Left cardiac atrium (tissue), 4 donors: ENCODE measurements around the gene KCNAB3. TPM values are rescaled to one million over a fixed set of nuclear protein-coding genes. Genes with fewer than 3 reads are reported as not detected.

ENCODE experiments used
- ATAC-seq, 2 donors: fragments of 200-7000 bp; cut with Tn5 transposase; one replicate each; pipeline ENCODE4 v1.9.1; 2020; ENCODE audit warnings: mild to moderate bottlenecking in 2 of 2, moderate library complexity in 2 of 2
- DNase-seq: peaks from one replicate; pipeline ENCODE4 v3.0.0-alpha.2; 2020
- intact Hi-C, 2 donors: fragments of 100-400 bp; cut with DNase I; formaldehyde crosslinking; loops; one replicate each; pipeline versions ENCODE4 v1.14.1 to v1.15.1; 2022 to 2023
- total RNA-seq, 2 donors: library from RNA; stranded (reverse); fragmentation: NEBNext Ultra II Directional; extraction: Animal tissue kit (Norgen Biotek cat#: 25700); gene quantifications; one replicate each; pipeline ENCODE4 v1.2.1, GENCODE V29; 2021
- donor health status: DM: no; HTN: yes; CAD: no.
- donor health status: DM: no; HTN: yes; CAD: no; lungs with severe emphysema.
- donor health status: DM: yes; HTN: yes; CAD: no.
- donor health status: Dilated cardiomyopathy.

Gene KCNAB3
- total RNA-seq, 2 donors from 2014 or later: 0.71 to 0.97 TPM

DNA sequence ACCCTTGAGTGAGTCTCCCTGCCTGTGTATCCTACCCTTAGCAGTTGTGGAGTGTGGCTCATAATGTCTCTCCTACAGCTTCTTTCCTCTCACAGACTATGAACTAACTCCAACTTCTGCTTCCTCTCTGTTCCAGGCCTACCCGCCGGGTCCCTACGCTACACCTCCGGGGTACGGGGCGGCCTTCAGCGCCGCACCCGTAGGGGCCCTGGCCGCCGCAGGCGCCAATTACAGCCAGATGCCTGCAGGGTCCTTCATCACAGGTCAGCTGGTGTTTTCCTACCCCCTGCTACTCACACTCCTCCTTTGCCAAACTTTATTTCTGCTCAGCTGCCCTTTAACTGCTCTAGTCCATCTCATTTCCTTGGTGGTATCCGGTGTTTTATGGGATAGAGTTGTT, 18.9 kb downstream of the KCNAB3 start:
- intact Hi-C loops: loop anchor here (5.0 kb wide), 2 partner anchors 77 to 132 kb away; no protein-coding TSS in a partner anchor
- DNase-seq: no peak

DNA sequence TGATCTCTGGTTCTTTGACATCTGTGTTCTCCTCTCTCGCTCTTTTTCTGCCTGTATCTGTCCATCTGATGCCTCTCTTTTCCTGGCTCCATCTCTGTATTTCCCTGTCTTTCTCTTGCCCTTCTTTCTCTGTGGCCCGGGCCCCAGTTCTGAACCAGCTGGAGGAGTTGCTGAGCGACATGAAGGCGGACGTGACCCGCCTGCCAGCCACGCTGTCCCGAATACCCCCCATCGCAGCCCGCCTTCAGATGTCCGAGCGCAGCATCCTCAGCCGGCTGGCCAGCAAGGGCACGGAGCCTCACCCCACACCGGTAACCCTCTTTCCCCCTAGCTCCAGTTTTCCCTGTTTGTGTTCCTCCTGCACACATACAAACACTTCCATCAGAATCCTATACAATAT, 19.4 kb downstream of the KCNAB3 start:
- intact Hi-C loops: loop anchor here (5.0 kb wide), 2 partner anchors 77 to 132 kb away; no protein-coding TSS in a partner anchor
- ATAC-seq (no peak), DNase-seq (no peak)

More for the DNA sequence above, 18.9 kb downstream of the KCNAB3 start:
- ATAC-seq: no peak

DNA sequence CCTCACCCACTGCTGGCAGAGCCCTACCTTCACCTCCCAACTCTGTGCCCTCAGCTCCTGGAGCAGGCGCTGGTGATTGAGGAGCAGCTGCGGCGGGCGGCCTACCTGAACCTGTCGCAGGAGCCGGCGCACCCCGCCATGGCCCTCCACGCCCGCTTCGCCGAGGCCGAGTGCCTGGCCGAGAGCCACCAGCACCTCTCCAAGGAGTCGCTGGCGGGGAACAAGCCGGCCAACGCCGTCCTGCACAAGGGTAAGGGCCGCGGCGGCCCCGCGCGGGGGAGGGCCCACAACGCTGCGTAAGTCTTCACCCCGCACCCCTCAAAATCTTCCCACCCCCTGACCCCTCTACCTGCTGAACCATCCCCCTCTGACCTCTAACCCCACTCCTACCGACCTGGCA, 20.6 kb downstream of the KCNAB3 start:
- intact Hi-C loops: no loop called here
- no peak for ATAC-seq
- no peak for DNase-seq

DNA sequence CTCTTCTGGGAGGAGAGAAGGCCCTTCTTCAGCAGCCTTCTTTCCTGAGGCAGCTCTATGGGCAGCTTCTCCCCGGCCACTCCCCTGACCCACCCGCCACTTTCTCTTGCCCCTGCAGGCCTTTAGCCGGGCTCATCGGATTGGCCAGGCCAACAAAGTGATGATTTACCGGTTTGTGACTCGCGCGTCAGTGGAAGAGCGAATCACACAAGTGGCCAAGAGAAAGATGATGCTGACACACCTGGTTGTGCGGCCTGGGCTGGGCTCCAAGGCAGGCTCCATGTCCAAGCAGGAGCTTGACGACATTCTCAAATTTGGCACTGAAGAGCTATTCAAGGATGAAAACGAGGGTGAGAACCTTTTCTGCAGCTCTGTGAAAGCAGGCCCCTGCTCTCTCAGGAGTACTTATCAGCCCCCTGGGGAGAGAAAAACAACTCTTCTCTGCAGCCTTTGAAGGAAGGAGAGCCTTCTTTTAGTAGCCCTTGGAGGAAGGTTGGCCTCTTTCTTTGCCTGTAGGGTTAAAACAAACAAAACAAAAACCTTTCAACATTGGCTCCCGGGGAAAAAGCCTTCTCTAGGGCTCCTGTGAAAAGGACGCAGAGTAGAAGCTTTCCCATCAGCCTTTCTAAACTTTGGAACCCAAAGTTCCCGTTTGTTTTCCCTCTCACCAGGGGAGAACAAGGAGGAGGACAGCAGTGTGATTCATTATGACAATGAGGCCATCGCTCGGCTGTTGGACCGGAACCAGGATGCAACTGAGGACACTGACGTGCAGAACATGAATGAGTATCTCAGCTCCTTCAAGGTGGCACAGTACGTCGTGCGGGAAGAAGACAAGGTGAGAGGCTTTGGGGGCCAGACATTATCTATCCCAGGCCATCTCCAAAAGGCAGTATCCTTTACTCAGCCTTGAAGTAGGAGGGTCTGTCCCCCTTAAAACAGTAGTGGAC, 26.2 kb downstream of the KCNAB3 start:
- DNase-seq (no peak), ATAC-seq (no peak)
- intact Hi-C loops: no loop called here

DNA sequence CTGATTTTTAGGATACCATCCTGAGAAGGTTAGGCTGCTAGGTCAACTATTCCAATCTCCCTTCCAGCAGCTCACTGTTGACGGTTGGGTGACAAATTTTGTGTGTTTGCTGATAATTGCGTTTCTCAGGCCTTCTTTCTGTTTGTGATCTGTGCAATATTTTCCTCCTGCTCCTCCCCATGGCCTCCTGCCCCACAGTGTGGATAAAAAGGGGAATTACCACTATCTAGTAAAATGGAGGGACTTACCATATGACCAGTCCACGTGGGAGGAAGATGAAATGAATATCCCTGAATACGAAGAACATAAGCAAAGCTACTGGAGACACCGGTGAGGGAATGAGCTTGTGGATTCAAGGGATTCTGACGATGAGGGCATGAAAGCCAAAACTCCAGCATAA, 31.9 kb downstream of the KCNAB3 start:
- intact Hi-C loops: loop anchor here in 1 of 2 donors (2.0 kb wide), 2 partner anchors 35 to 75 kb away; no protein-coding TSS in a partner anchor
- ATAC-seq: peak; percentile 77 to 86

DNA sequence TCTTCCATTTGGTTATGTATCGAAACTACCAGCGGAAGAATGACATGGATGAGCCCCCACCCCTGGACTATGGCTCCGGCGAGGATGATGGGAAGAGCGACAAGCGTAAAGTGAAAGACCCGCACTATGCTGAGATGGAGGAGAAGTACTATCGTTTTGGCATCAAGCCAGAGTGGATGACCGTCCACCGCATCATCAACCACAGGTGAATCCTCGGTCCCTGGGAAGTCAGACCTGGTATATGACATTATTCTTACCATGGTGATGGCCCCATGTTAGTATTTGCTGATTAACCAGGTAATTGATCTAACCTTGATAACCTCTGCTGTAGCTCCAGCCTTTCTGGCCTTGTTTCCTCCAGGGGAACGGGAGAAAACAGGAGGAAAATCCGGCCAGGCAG, 32.6 kb downstream of the KCNAB3 start:
- ATAC-seq (no peak), DNase-seq (no peak)
- intact Hi-C loops: loop anchor here in 1 of 2 donors (2.0 kb wide), 2 partner anchors 34 to 74 kb away; no protein-coding TSS in a partner anchor

More for the DNA sequence above, 31.9 kb downstream of the KCNAB3 start:
- no peak for DNase-seq

DNA sequence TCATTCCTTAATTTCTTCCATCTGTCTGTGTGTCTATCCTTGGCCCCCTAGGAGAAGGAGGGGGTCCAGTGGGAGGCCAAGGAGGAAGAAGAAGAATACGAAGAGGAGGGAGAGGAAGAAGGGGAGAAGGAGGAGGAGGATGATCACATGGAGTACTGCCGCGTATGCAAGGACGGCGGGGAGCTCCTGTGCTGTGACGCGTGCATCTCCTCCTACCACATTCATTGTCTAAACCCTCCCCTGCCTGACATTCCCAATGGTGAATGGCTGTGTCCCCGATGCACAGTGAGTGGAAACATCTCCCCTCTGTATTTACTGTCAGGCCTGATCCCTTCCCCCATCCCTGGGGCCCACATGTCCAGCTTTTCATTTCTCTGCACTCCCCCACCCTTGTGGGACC, 34.8 kb downstream of the KCNAB3 start:
- no peak for ATAC-seq
- intact Hi-C loops: no loop called here
- no peak for DNase-seq

DNA sequence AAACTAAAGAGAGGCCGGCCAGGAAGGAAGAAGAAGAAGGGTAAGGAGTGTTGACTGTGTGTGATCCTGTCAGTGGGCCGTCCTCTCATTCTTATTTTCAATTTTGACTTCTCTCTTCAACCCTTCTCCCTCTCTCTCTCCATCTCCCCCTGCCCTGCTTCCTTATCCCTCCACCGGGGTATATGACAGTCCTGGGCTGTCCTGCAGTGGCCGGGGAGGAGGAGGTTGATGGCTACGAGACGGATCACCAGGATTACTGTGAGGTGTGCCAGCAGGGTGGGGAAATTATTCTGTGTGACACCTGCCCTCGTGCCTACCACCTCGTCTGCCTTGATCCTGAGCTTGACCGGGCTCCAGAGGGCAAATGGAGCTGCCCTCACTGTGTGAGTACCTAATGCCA, 35.4 kb downstream of the KCNAB3 start:
- ATAC-seq: no peak
- no peak for DNase-seq
- intact Hi-C loops: no loop called here

DNA sequence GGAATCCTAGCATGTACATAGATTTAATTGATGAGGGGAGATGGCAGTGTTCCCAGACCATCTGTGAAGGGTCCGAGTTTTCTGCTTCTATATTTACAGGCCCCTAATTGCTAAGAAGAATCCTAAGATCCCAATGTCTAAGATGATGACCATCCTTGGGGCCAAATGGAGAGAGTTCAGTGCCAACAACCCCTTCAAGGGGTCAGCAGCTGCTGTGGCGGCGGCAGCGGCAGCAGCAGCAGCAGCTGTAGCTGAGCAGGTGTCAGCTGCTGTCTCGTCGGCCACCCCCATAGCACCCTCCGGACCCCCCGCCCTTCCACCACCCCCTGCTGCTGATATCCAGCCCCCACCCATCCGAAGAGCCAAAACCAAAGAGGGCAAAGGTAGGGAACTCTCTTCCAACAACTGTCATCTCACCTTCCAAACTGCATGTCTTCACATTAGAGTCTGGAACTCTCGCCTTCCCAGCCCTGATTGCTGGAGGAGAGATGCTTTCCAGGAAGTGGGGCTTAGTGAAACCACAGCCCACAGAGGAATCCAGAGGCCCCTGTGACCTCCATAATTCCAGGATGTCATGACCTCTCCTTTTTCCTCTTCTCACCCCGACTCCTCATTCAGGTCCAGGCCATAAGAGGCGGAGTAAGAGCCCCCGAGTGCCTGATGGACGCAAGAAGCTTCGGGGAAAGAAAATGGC, 36.3 kb downstream of the KCNAB3 start:
- ATAC-seq: no peak
- intact Hi-C loops: no loop called here
- no peak for DNase-seq

DNA sequence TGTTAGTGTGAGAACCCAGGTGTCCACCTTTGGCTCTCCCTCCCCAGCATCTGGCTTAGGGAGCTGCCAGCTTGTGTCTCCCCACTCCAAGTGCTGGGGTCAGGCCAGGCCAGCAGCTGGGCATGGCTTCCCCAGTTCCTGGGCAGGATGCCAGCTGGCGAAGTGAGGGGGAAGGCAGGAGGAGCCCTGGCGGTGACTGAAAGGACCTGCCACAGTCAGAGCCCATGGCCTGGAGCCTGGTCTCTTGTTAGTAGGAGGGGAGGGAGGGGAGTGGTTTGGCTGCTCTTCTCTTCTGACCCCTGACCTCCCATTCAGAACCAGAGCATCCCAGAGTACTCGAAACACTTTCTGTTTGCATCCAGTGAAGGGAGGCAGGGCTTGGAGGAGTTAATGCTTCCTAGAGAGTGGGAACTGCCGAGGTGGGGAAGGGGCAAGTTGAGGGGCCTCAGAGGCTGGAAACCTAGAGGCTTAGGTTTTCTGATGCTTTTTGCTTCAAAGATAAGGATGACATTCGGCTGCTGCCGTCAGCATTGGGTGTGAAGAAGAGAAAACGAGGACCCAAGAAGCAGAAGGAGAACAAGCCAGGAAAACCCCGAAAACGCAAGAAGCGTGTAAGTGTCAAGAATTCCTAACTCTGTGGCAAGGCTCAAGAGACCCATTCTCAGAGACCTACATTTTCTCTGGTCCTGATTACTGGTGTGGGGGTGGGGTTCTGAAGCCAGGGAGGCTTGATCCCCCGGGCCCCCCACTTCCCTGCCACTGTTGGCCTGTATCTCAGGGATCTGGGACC, 40.3 kb downstream of the KCNAB3 start:
- DNase-seq (peak; percentile 97), ATAC-seq (peak; percentile 81 to 83)
- intact Hi-C loops: loop anchor here in 1 of 2 donors (10.0 kb wide), 1 partner anchor 145 kb away; no protein-coding TSS in a partner anchor

DNA sequence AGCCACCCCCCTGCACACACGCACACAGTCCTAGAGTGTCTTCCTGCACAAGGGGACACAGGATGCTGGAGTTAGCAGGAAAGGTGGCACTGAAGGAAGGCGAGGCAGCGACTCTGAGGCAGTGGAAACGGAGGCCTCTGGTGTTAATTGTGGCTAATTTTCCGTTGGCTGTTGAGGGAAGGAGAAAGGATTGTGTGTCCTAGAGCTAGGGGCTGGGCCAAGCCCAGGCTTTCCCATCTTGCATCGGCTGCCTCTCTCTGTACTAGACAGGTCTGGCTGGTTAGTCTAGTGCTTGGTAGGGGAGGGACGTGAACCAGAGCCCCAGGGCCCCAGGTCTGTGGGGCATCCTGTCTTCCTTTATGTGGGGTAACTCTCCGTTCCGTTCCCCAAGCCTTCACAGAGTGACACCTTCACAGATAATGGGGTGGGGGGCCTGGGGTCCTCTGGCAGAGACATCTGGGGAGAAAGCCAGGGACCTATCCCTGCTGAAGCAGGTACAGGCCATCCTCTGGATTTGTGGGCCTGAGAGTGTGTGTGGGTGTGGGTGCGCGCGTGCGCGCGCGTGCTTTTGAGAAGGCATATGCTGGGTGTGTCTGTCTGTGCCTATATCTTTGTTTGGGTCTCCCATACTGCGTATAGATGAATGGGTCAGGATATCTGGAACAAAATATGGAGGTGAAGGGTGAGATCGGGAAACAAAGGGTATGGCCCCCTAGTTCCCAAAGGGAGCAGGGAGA, 41.3 kb downstream of the KCNAB3 start, which contains the start of gene CHD3:
TSS of gene CHD3 (plus strand) at position 606 of the 737 bp plus-strand sequence. CDS start 212 bp downstream, outside the sequence.
- intact Hi-C loops: loop anchor here in 1 of 2 donors (10.0 kb wide), 1 partner anchor 144 kb away; no protein-coding TSS in a partner anchor
- no peak for DNase-seq
- ATAC-seq: peak; percentile 3 to 5

DNA sequence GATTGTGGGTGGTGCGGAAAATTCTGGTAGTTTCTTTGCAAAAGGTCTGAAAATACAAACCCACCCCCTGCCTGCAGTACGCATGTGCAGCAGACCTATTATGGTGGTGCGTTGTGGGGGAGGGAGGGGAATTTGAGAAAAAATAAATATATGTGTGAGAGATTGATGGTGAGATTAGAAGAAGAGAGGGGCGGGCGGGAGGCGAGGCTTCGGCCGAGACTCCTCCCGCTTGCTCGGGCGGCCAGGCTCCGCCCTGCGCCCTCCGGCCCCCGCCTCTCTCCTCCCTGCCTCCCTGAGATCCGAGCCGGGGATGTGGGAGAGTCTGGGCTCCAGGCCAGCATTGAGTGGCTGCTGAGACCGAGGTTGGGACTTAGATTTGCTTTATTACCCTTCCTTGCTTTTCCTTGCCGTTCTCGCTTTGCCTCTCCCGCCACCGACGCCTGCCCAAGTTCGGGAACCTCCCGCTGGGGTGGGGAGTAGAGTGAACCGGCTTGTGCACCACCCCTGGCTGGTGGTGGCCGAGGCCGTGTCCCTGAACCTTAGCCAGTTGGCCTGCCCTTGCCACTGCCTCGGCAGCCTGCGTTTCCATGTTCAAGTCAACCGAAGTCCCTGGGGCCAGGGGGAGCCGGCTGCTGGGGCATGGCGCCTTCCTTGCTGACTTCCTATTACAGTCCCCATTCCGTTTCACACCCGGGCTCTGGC, 42.0 kb downstream of the KCNAB3 start:
- ATAC-seq (peak; percentile 74 to 90), DNase-seq (peak; percentile 94)
- intact Hi-C loops: loop anchor here in 1 of 2 donors (10.0 kb wide), 1 partner anchor 143 kb away; no protein-coding TSS in a partner anchor

DNA sequence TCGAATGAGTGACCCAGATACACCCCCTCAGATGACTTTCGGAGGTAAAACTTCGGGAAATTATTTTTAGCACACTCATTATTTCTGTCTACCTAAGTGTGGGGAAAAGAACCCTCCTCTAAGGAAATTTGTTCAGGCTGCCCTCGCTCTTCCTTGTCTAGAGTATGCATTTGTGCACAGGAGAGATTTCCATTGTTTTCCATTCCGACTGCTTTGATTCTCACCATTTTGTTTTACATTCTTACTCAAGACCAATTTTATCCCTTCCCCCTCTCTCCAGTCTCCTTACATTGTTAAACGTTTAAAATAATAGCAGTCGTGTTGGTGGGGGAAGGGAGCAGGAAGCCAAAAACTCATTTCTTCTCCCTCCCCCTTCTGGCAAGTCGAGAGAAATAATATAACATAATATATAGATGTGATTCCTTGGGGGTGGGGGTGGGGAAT, 42.6 kb downstream of the KCNAB3 start:
- intact Hi-C loops: loop anchor here in 1 of 2 donors (10.0 kb wide), 1 partner anchor 142 kb away; no protein-coding TSS in a partner anchor
- DNase-seq (no peak), ATAC-seq (no peak)

DNA sequence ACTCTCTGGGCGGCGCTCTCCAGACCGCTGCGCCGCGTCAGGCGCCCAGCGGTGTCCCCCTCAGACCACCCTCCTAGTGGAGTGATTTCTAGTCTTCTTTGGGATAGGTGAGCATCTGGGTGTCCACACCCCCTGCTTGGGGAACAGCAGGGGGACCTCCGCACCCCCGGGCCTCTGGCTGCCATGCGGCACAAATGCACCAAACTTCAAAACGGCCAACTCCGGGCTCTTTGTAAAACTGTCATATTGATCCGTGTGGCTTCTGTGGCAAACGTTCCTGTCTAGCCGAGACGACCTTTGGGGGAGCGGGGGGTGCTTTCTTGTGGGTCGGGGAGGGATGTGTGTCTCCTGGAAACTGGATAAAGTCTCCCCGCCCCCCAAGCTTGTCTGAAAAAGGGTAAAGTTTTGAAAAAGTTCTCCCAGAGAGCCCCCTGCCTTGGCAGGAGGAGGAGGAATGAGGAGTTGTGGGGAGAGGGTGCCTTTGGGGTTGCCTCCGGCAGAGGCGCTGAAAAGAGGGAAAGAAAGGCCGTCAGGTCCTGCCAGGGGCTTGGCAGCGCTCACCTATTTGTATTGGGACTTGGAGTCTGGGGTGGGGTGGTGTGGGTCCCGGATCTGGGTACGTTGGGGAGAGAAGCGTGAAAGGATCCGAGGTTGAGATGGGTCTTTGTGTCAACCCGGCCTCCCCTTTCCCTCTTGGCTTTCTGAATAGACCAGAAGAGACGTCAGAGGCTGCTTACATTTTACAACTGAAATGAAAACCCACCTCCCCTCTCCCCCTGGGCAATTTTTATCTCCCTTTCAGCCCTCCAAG, 43.2 kb downstream of the KCNAB3 start:
- DNase-seq (no peak), ATAC-seq (no peak)
- intact Hi-C loops: loop anchor here in 1 of 2 donors (10.0 kb wide), 1 partner anchor 142 kb away; no protein-coding TSS in a partner anchor

DNA sequence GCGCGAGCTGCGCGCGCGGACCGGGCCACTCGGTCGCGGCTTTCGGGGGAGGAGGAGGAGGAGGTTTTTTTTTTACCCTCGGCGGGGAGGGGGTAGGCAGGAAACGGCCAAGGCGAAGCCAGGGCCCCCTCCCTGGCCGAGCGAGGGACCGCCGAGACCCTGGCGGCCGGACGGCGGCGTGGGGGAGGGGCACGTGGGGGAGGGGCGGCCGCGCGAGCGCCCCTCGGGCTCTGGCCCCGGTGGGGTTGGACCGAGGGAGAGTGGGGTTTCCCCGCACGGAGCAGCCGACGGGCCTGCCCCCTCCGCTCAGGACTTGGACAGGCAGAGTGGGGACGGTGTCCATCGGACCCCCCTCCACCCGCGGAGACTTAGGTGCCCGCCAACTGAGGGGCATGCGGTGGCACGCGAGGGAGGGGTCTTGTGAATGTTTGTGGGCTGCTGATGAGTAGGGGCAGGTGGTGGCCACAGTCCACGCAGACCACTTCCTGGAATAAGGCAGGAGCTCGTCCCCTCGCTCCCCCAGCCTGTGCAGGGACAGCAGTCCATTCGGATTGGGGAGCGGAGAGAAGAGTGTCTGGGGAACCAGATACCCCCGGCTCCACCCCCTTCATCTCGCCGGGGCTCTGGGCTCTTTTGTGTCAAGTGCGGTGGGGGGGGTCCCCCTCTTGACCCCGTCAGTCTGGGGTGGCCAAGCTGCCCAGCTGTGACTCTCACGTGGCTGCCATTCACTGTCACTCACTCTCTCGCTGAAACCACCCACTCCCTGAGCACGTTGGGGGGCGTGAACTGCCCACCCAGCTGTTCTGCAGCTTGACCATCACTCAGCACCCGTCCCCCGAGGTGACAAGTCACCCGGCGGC, 44.1 kb downstream of the KCNAB3 start:
- intact Hi-C loops: loop anchor here in 1 of 2 donors (10.0 kb wide), 1 partner anchor 141 kb away; no protein-coding TSS in a partner anchor
- DNase-seq (peak; percentile 43), ATAC-seq (peak in 1 of 2 donors; percentile 1)
